GM12878 (cell line): ENCODE results near the gene BICRAL. TPM values are rescaled to one million over a fixed set of nuclear protein-coding genes. Genes with fewer than 3 reads are reported as not detected.

ENCODE experiments used
- ATAC-seq: fragments of 200-7000 bp; cut with Tn5 transposase; 3 replicates; pipeline ENCODE4 v1.9.1; 2020; ENCODE audit warnings: mild to moderate bottlenecking, moderate library complexity
- BruUV-seq: library from RNA; stranded (reverse); fragments of 400-500 nt; replicated peaks from 2 replicates; lab custom pipeline; 2021; lab: Mats Ljungman, UMichigan
- CTCF ChIA-PET: fragments of 300-600 bp; sonication (Branson Sonifier 250); formaldehyde crosslinking; extraction: SDS; loops from one replicate; lab custom pipeline; 2021; ENCODE audit warnings: inconsistent platforms; lab: Yijun Ruan, JAX
- POLR2A ChIA-PET: fragments of 350-600 bp; formaldehyde crosslinking; extraction: SDS; loops from one replicate; lab custom pipeline; 2021; ENCODE audit warnings: inconsistent platforms; lab: Charles Lee
- RAD21 ChIA-PET: fragments of 300-600 bp; sonication (Branson Sonifier 250); formaldehyde crosslinking; loops from one replicate; lab custom pipeline; 2023; ENCODE audit warnings: antibody characterized with exemption; ENCODE audit not compliant: unreplicated experiment; lab: Charles Lee
- SMC1A ChIA-PET: fragments of 300-600 bp; sonication (Branson Sonifier 250); formaldehyde crosslinking; loops from one replicate; lab custom pipeline; 2023; ENCODE audit not compliant: unreplicated experiment, uncharacterized antibody; lab: Charles Lee
- DNase-seq: peaks from one replicate; pipeline ENCODE4 v3.0.0-alpha.2; 2011; ENCODE audit warnings: low read depth, low spot score
- FAIRE-seq: peaks from 3 replicates; lab custom pipeline; 2011; peaks lifted over from hg19 to GRCh38; lab: Jason Lieb, UNC
- H2AFZ ChIP-seq: 2 replicates; pipeline ENCODE4 v1.6.0; 2011; ENCODE audit warnings: low read depth, low read length, control low read depth; ENCODE audit not compliant: control insufficient read depth
- H3K27ac ChIP-seq: 2 replicates; pipeline ENCODE4 v1.5.1; 2011; ENCODE audit warnings: control low read depth; ENCODE audit not compliant: control insufficient read depth, insufficient read depth
- H3K27me3 ChIP-seq, 2 experiments: replicated peaks in 1 of 2; 2 replicates each; pipeline versions ENCODE4 v1.6.0 to v1.6.1; 2011; ENCODE audit warnings: low read length in 1 of 2; ENCODE audit not compliant: control insufficient read depth in 2 of 2, insufficient read depth in 2 of 2
- H3K36me3 ChIP-seq, 2 experiments: 2 replicates each; pipeline ENCODE4 v1.5.1; 2011; ENCODE audit warnings: low read length in 1 of 2; ENCODE audit not compliant: control insufficient read depth in 2 of 2, insufficient read depth in 2 of 2
- H3K4me1 ChIP-seq: 2 replicates; pipeline ENCODE4 v1.6.1; 2011; ENCODE audit warnings: mild to moderate bottlenecking, low read length, moderate library complexity, mixed read lengths; ENCODE audit not compliant: control insufficient read depth, insufficient read depth
- H3K4me2 ChIP-seq: 2 replicates; pipeline ENCODE4 v1.6.0; 2011; ENCODE audit warnings: control low read depth; ENCODE audit not compliant: control insufficient read depth, insufficient read depth
- H3K4me3 ChIP-seq: fragments of 200-600 bp; sonication (generic); 2 replicates; pipeline ENCODE4 v1.5.1; 2016
- H3K79me2 ChIP-seq: 2 replicates; pipeline ENCODE4 v1.6.0; 2011; ENCODE audit warnings: low read length; ENCODE audit not compliant: control insufficient read depth, insufficient read depth
- H3K9ac ChIP-seq: 2 replicates; pipeline ENCODE4 v1.8.0; 2011; ENCODE audit warnings: low read length, control low read depth, mixed read lengths; ENCODE audit not compliant: control insufficient read depth, insufficient read depth
- H3K9me3 ChIP-seq: replicated peaks from 3 replicates; pipeline ENCODE4 v1.5.1; 2011; ENCODE audit warnings: mild to moderate bottlenecking, low read length; ENCODE audit not compliant: control insufficient read depth, insufficient read depth
- H4K20me1 ChIP-seq: 2 replicates; pipeline ENCODE4 v1.6.0; 2011; ENCODE audit not compliant: control insufficient read depth, insufficient read depth
- ATF3 ChIP-seq: IDR thresholded peaks from 2 replicates; pipeline ENCODE4 v1.6.1; 2011; ENCODE audit warnings: low read depth, mild to moderate bottlenecking, low read length, moderate library complexity, borderline replicate concordance; ENCODE audit errors: extremely low read depth
- BACH1 ChIP-seq: fragments of 450-650 bp; IDR thresholded peaks from 2 replicates; pipeline ENCODE4 v1.6.1; 2017; ENCODE audit warnings: mild to moderate bottlenecking, borderline replicate concordance
- CBX3 ChIP-seq: fragments of 200-600 bp; sonication (generic); IDR thresholded peaks from 2 replicates; pipeline ENCODE4 v1.6.1; 2016; ENCODE audit warnings: low read depth, borderline replicate concordance
- CEBPB ChIP-seq, 2 experiments: fragments of 150-350 bp in 1 of 2; IDR thresholded peaks; 2 replicates each; pipeline ENCODE4 v1.6.1; 2012 to 2014; ENCODE audit warnings: low read depth in 2 of 2, low read length in 2 of 2, borderline replicate concordance in 1 of 2, inconsistent platforms in 1 of 2
- CHD4 ChIP-seq: fragments of 200-600 bp; sonication (generic); IDR thresholded peaks from 2 replicates; pipeline ENCODE4 v1.6.1; 2016; ENCODE audit warnings: mild to moderate bottlenecking
- EED ChIP-seq: sonication (generic); IDR thresholded peaks from 2 replicates; pipeline ENCODE4 v1.6.1; 2016; ENCODE audit warnings: antibody characterized with exemption, low read depth
- HDAC6 ChIP-seq: fragments of 200-600 bp; sonication (generic); IDR thresholded peaks from one replicate; pipeline ENCODE4 v1.8.0; 2017; ENCODE audit warnings: antibody characterized with exemption; ENCODE audit not compliant: unreplicated experiment
- NBN ChIP-seq: fragments of 450-650 bp; IDR thresholded peaks from 2 replicates; pipeline ENCODE4 v1.6.1; 2016
- NKRF ChIP-seq: fragments of 450-650 bp; conservative IDR thresholded peaks from 2 replicates; pipeline ENCODE4 v1.6.1; 2017; ENCODE audit warnings: mild to moderate bottlenecking, moderate library complexity
- TARDBP ChIP-seq: IDR thresholded peaks from 2 replicates; pipeline ENCODE4 v1.6.1; 2016; ENCODE audit warnings: borderline replicate concordance
- ZBTB40 ChIP-seq: fragments of 450-650 bp; IDR thresholded peaks from 2 replicates; pipeline ENCODE4 v1.6.1; 2016; ENCODE audit warnings: mild to moderate bottlenecking, moderate library complexity, borderline replicate concordance
- ZNF24 ChIP-seq: fragments of 450-650 bp; IDR thresholded peaks from 2 replicates; pipeline ENCODE4 v1.6.1; 2017; ENCODE audit warnings: antibody characterized with exemption, mild to moderate bottlenecking
- ZNF274 ChIP-seq: IDR thresholded peaks from one replicate; pipeline ENCODE4 v1.8.0; 2011; ENCODE audit not compliant: insufficient read length, insufficient read depth
- WGBS: methylation state at CpG from one replicate; pipeline ENCODE4 v1.1.6; 2016; ENCODE audit warnings: low lambda C conversion rate; ENCODE audit not compliant: insufficient replicate concordance, insufficient coverage; ENCODE audit errors: missing lambda C conversion rate; 5-methylcytosine and 5-hydroxymethylcytosine counted together
- in situ Hi-C: fragments of 300-500 bp; cut with MboI; formaldehyde crosslinking; loops from 9 replicates; pipeline ENCODE4 v1.14.3; 2018; ENCODE audit warnings: mixed read lengths
- intact Hi-C: fragments of 100-400 bp; cut with micrococcal nuclease; formaldehyde crosslinking; loops from one replicate; pipeline ENCODE4 v1.14.2; 2022; ENCODE audit not compliant: unreplicated experiment
- polyA plus RNA-seq, 11 experiments: library from polyadenylated mRNA; depleted of rRNA in 4 of 11; unstranded in 6 of 11; stranded (reverse) in 5 of 11; fragments of >200 nt; fragmentation: Nextera tagmentation in 4 of 11; fragmentation: Illumina TruSeq in 1 of 11; extraction: Ambion mirVana in 4 of 11; extraction: Trizol in 1 of 11; gene quantifications; 1 replicate in 1 of 11; 2 replicates in 10 of 11; pipeline versions ENCODE4 v1.2.1 to v1.2.3, GENCODE V29; 2011 to 2016; ENCODE audit warnings: inconsistent platforms in 2 of 11, missing spikeins in 2 of 11, low read depth in 1 of 11
- total RNA-seq, 4 experiments: library from RNA; depleted of rRNA in 3 of 4; stranded (reverse); fragments of >200 nt in 3 of 4; fragmentation: Illumina TruSeq in 1 of 4; extraction: Trizol in 1 of 4; gene quantifications; 2 replicates each; pipeline versions ENCODE4 v1.2.1 to v1.2.3, GENCODE V29; 2013 to 2021
- TF ChIP-seq, protein P1 (sequence below): IDR thresholded peaks from 2 replicates; pipeline ENCODE4 v1.6.1; 2012; ENCODE audit warnings: low read depth, low read length, improper control_type of control experiment

Gene BICRAL
- total and polyA plus RNA-seq, 10 of the 15 experiments (the other 5 are each of a cell fraction or from before 2014, with no cell fraction given): 1.9 to 16.6 (median 8.5) TPM

DNA sequence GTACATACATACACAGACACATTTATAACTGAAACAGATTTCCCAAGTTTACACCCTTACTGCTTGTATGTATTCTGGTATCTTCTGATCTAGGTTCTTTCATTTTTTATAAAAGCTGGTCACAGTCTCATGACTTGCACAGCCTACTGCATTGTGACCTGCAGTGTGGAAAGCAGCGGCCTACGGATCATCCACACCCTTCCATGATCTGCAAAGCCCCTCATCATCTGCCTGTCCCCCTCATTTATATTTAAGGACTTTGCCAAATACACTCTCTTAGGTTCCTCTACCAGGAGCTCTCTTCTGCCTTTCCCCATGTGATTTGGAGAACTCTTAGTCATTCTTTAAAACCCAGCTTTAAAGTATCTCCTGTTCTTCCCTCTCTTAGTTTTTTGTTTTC, 12.0 kb upstream of the BICRAL start:
- no peak overlapping the region for H2AFZ ChIP-seq
- H3K27ac ChIP-seq: no peak overlapping the region
- ChIA-PET RAD21 (interaction anchor here (1.3 to 17.0 kb wide), 4 partner anchors 12 to 23 kb away, joined by 4 to 227 read pairs (median 15); partner anchors contain the start of genes BICRAL and TBCC), SMC1A (interaction anchor here (0.6 to 9.6 kb wide), 8 partner anchors 10 to 875 kb away, joined by 3 to 92 read pairs (median 4); partner anchors contain the start of gene TBCC), CTCF (interaction anchor here (0.6 to 4.9 kb wide), 6 partner anchors 15 to 43 kb away, joined by 3 to 25 read pairs (median 3); no protein-coding TSS in a partner anchor), POLR2A (interaction anchor here (0.9 to 8.8 kb wide), 5 partner anchors 11 to 22 kb away, joined by 6 to 140 read pairs (median 28); partner anchors contain the start of genes BICRAL and TBCC)
- no peak overlapping the region for H3K9ac ChIP-seq
- peaks cover 15% of the 10 kb centered on the region for H3K79me2 ChIP-seq
- H3K4me3 ChIP-seq: no peak overlapping the region
- peaks cover 34% of the 10 kb centered on the region for H3K4me1 ChIP-seq
- no peaks in the 10 kb centered on the region for H3K9me3 ChIP-seq
- FAIRE-seq (no peak), ATAC-seq (no peak), DNase-seq (no peak)
- no peaks in the 10 kb centered on the region for H4K20me1 ChIP-seq
- H3K36me3 ChIP-seq: no peaks in the 10 kb centered on the region
- intact Hi-C loops: loop anchor here (10.0 kb wide), 1 partner anchor 615 kb away; no protein-coding TSS in a partner anchor
- H3K4me2 ChIP-seq: no peak overlapping the region
- in situ Hi-C loops: no loop called here
- H3K27me3 ChIP-seq: no peaks in the 10 kb centered on the region
- TF ChIP-seq, protein P1, sequence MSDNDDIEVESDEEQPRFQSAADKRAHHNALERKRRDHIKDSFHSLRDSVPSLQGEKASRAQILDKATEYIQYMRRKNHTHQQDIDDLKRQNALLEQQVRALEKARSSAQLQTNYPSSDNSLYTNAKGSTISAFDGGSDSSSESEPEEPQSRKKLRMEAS: no peak
- no peak for TF ChIP-seq ZBTB40
- TF ChIP-seq CBX3: no peak
- no peak for TF ChIP-seq EED
- TF ChIP-seq HDAC6: no peak
- TF ChIP-seq ZNF274: no peak
- no peak for TF ChIP-seq BACH1
- TF ChIP-seq CEBPB (IDR thresholded peaks at IDR 0.05; ENCODE audit: borderline replicate concordance in 1 of 2, low read depth in 2 of 2, low read length in 2 of 2): no peak
- TF ChIP-seq CHD4: no peak
- no peak for TF ChIP-seq ZNF24
- TF ChIP-seq TARDBP: no peak
- no peak for TF ChIP-seq NKRF
- TF ChIP-seq NBN: no peak
- TF ChIP-seq ATF3: no peak
- WGBS: 100% methylated on average over 2 of the region's 2 CpGs
- BruUV-seq: no TSS peak
